Endothelial cell of coronary artery (primary cell): Measurements from ENCODE around the gene MAP3K8. TPM values are rescaled to one million over a fixed set of nuclear protein-coding genes. Genes with fewer than 3 reads are reported as not detected.

Source experiments
- total RNA-seq: library from RNA; depleted of rRNA; stranded (reverse); fragments of >200 nt; gene quantifications from 2 replicates; pipeline ENCODE4 v1.2.3, GENCODE V29; 2014

Gene MAP3K8
- total RNA-seq = 1.8 and 4.0 TPM in 2 replicates

GRCh38 chr10:30433730-30434272 lies at the start of gene MAP3K8:
Gene MAP3K8, plus strand, starts transcription at chr10:30434184. Its CDS starts 4,755 bp downstream, at chr10:30438939.

Other genes starting within 250 kb of the MAP3K8 start
- gene MTPAP, start 84.9 kb upstream of the MAP3K8 start, total RNA-seq = 9.1 and 10.8 TPM in 2 replicates
- not detected in 2 replicates for gene LYZL2, start 195.6 kb downstream of the MAP3K8 start, total RNA-seq